ENCODE data around the gene NUBP2. TPM values are rescaled to one million over a fixed set of nuclear protein-coding genes. Genes with fewer than 3 reads are reported as not detected.

Gene NUBP2
- total RNA-seq, 1 donor from 2014 or later, result 82.9 TPM

- Histone ChIP-seq H3K4me3 (ENCODE audit: low read depth, low read length) (no peak overlapping the region), H3K36me3 (ENCODE audit: control insufficient read depth, insufficient read depth, low read length) (peaks cover 26% of the 10 kb centered on the region), H3K27me3 (ENCODE audit: control insufficient read depth, insufficient read depth, low read length) (no peaks in the 10 kb centered on the region)
- DNase-seq (ENCODE audit: low read depth), result no peak
- no peak for FAIRE-seq
- TF ChIP-seq, protein P1, sequence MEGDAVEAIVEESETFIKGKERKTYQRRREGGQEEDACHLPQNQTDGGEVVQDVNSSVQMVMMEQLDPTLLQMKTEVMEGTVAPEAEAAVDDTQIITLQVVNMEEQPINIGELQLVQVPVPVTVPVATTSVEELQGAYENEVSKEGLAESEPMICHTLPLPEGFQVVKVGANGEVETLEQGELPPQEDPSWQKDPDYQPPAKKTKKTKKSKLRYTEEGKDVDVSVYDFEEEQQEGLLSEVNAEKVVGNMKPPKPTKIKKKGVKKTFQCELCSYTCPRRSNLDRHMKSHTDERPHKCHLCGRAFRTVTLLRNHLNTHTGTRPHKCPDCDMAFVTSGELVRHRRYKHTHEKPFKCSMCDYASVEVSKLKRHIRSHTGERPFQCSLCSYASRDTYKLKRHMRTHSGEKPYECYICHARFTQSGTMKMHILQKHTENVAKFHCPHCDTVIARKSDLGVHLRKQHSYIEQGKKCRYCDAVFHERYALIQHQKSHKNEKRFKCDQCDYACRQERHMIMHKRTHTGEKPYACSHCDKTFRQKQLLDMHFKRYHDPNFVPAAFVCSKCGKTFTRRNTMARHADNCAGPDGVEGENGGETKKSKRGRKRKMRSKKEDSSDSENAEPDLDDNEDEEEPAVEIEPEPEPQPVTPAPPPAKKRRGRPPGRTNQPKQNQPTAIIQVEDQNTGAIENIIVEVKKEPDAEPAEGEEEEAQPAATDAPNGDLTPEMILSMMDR (IDR thresholded peaks at IDR 0.05; ENCODE audit: insufficient read depth, low read length, severe bottlenecking), result no peak
These were observed 36.7 kb upstream of the NUBP2 start for GRCh38 chr16:1745900-1746692.

GRCh38 chr16:1746693-1747195 is 36.0 kb upstream of the NUBP2 start:
- FAIRE-seq (no peak), DNase-seq (ENCODE audit: low read depth) (peak; percentile 64)
- TF ChIP-seq, protein P1 (IDR thresholded peaks at IDR 0.05; ENCODE audit: insufficient read depth, low read length, severe bottlenecking), result no peak
- Histone ChIP-seq H3K27me3 (ENCODE audit: control insufficient read depth, insufficient read depth, low read length) (no peaks in the 10 kb centered on the region), H3K4me3 (ENCODE audit: low read depth, low read length) (no peak overlapping the region), H3K36me3 (ENCODE audit: control insufficient read depth, insufficient read depth, low read length) (peaks cover 27% of the 10 kb centered on the region)

DNA sequence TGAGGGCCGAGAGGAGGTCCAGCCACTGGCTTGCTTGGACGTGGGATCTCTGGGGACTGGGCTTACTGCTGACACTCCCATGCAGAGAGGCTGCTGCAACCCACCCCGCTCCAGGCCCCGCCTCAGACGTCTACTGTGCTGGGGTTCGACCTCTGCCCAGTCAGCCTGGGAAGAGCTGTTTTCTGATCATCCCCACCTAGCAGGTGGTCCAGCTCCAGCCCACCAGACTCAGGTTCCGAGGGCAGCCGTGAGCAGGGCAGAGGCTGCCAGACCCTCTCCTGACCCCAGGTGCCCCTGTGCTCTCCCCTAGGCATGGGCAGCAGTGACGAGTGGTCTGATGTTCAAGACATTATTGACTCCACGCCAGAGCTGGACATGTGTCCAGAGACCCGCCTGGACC is 34.8 kb upstream of the NUBP2 start:
- H3K4me3 ChIP-seq (ENCODE audit: low read depth, low read length), result no peak overlapping the region
- H3K27me3 ChIP-seq (ENCODE audit: control insufficient read depth, insufficient read depth, low read length), result no peaks in the 10 kb centered on the region
- FAIRE-seq, result no peak
- TF ChIP-seq, protein P1 (IDR thresholded peaks at IDR 0.05; ENCODE audit: insufficient read depth, low read length, severe bottlenecking), result no peak
- DNase-seq (ENCODE audit: low read depth), result no peak
- H3K36me3 ChIP-seq (ENCODE audit: control insufficient read depth, insufficient read depth, low read length), result peaks cover 35% of the 10 kb centered on the region

DNA sequence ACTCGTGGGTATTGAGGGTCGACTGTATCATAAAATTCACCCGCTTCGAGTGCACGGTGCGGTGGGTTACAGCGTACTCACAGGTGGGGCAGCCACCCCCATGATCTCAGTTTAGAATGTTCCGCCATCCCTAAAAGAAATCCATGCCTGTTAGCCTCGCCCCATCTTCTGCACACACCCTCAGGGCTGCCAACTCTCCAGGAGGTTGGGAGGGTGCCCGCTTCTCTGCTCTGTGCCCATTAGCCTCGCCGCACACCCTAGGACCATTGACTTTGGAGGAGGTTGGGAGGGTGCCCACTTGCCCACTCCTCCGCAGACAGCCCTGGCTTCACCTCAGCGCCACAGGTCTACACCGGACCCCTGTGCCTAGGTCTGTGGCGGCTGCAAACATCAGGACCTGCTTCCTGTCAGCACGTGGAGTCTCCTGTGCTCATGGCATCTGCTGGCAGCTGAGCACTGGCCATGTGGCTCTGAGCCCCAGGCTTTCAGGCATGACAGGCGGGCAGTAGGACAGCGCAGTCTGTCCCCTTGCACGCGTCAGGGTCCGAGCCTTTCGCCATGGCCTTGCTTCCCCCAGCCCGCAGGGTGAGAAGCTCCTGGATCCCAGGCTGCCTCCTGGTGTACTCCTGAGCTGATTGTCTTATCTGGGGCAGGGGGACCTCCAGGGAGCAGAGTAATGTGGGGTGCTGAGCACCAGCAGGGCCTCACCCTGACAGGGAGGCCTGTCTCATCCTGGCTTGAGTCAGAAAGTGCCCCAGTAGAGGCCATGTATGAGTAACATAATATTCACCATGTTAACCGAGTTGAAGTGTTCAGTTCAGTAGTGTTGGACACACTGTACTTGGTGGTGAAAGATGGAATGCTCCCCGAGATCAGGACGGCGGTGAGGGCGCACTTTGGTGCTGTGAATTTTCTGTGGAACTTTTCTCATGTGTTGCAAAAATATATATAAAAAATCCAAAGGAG is 33.3 kb upstream of the NUBP2 start:
- peak; percentile 47 for FAIRE-seq
- Histone ChIP-seq H3K4me3 (ENCODE audit: low read depth, low read length) (no peak overlapping the region), H3K36me3 (ENCODE audit: control insufficient read depth, insufficient read depth, low read length) (peaks cover 29% of the 10 kb centered on the region), H3K27me3 (ENCODE audit: control insufficient read depth, insufficient read depth, low read length) (no peaks in the 10 kb centered on the region)
- DNase-seq (ENCODE audit: low read depth), result peak; percentile 36
- TF ChIP-seq, protein P1 (IDR thresholded peaks at IDR 0.05; ENCODE audit: insufficient read depth, low read length, severe bottlenecking), result no peak

- FAIRE-seq, result no peak
These were observed 30.8 kb upstream of the NUBP2 start for GRCh38 chr16:1751946-1752345.

More at GRCh38 chr16:1751946-1752345, 30.8 kb upstream of the NUBP2 start:
- TF ChIP-seq, protein P1 (IDR thresholded peaks at IDR 0.05; ENCODE audit: insufficient read depth, low read length, severe bottlenecking), result no peak
- H3K4me3 ChIP-seq (ENCODE audit: low read depth, low read length), result no peak overlapping the region
- DNase-seq (ENCODE audit: low read depth), result no peak
- H3K27me3 ChIP-seq (ENCODE audit: control insufficient read depth, insufficient read depth, low read length), result no peaks in the 10 kb centered on the region
- H3K36me3 ChIP-seq (ENCODE audit: control insufficient read depth, insufficient read depth, low read length), result peaks cover 29% of the 10 kb centered on the region

Data from bronchial epithelial cell (primary cell).